Karpas-422 (cell line): Measurements from ENCODE around the gene LRRC45. TPM values are rescaled to one million over a fixed set of nuclear protein-coding genes. Genes with fewer than 3 reads are reported as not detected.

Experiments used
- DNase-seq: peaks from one replicate; pipeline ENCODE4 v3.0.0-alpha.2; 2015
- H2AFZ ChIP-seq: fragments of 200-600 bp; sonication (generic); 2 replicates; pipeline ENCODE4 v1.6.1; 2014; ENCODE audit warnings: antibody characterized with exemption, low read length, mixed read lengths
- H3K27ac ChIP-seq: fragments of 200-600 bp; sonication (generic); 2 replicates; pipeline ENCODE4 v1.5.1; 2014; ENCODE audit warnings: mild to moderate bottlenecking, low read length, moderate library complexity
- H3K27me3 ChIP-seq: fragments of 200-600 bp; sonication (generic); 2 replicates; pipeline ENCODE4 v1.6.1; 2014; ENCODE audit warnings: low read length, mixed read lengths
- H3K36me3 ChIP-seq: fragments of 200-600 bp; sonication (generic); 2 replicates; pipeline ENCODE4 v1.6.1; 2014; ENCODE audit warnings: low read length, mixed read lengths; ENCODE audit not compliant: insufficient read depth
- H3K4me1 ChIP-seq: fragments of 200-600 bp; sonication (generic); 2 replicates; pipeline ENCODE4 v1.6.1; 2014; ENCODE audit warnings: mild to moderate bottlenecking, low read length, mixed read lengths
- H3K4me2 ChIP-seq: fragments of 200-600 bp; sonication (generic); 2 replicates; pipeline ENCODE4 v1.6.1; 2014; ENCODE audit warnings: low read length, low read depth, mild to moderate bottlenecking; ENCODE audit not compliant: poor library complexity, severe bottlenecking
- H3K4me3 ChIP-seq: fragments of 200-600 bp; sonication (generic); 2 replicates; pipeline ENCODE4 v1.5.1; 2014; ENCODE audit warnings: mild to moderate bottlenecking, antibody characterized with exemption, low read length, mixed read lengths
- H3K79me2 ChIP-seq: fragments of 200-600 bp; sonication (generic); 2 replicates; pipeline ENCODE4 v1.6.1; 2014; ENCODE audit warnings: mild to moderate bottlenecking, low read length, mixed read lengths
- H3K9ac ChIP-seq: fragments of 200-600 bp; sonication (generic); 2 replicates; pipeline ENCODE4 v1.6.0; 2014; ENCODE audit warnings: low read length
- H3K9me2 ChIP-seq: fragments of 200-600 bp; sonication (generic), shearing (Covaris generic); replicated peaks from 2 replicates; pipeline ENCODE4 v1.6.0; 2014; ENCODE audit warnings: mild to moderate bottlenecking, low read length, moderate library complexity; ENCODE audit not compliant: insufficient read depth
- H3K9me3 ChIP-seq: fragments of 300-700, 200-600 bp; sonication (generic); 2 replicates; pipeline ENCODE4 v1.6.1; 2014; ENCODE audit warnings: low read length, mixed read lengths
- H4K20me1 ChIP-seq: fragments of 200-600 bp; sonication (generic); 2 replicates; pipeline ENCODE4 v1.6.1; 2014; ENCODE audit warnings: mild to moderate bottlenecking, antibody characterized with exemption, low read length, low read depth; ENCODE audit not compliant: insufficient read depth
- total RNA-seq: library from RNA; depleted of rRNA; stranded (reverse); fragments of >200 nt; shearing (Covaris generic); gene quantifications from 2 replicates; pipeline ENCODE4 v1.2.3, GENCODE V29; 2014; ENCODE audit warnings: low replicate concordance

Gene LRRC45
- total RNA-seq, 1 experiment from 2014 or later: 13.3 TPM

DNA sequence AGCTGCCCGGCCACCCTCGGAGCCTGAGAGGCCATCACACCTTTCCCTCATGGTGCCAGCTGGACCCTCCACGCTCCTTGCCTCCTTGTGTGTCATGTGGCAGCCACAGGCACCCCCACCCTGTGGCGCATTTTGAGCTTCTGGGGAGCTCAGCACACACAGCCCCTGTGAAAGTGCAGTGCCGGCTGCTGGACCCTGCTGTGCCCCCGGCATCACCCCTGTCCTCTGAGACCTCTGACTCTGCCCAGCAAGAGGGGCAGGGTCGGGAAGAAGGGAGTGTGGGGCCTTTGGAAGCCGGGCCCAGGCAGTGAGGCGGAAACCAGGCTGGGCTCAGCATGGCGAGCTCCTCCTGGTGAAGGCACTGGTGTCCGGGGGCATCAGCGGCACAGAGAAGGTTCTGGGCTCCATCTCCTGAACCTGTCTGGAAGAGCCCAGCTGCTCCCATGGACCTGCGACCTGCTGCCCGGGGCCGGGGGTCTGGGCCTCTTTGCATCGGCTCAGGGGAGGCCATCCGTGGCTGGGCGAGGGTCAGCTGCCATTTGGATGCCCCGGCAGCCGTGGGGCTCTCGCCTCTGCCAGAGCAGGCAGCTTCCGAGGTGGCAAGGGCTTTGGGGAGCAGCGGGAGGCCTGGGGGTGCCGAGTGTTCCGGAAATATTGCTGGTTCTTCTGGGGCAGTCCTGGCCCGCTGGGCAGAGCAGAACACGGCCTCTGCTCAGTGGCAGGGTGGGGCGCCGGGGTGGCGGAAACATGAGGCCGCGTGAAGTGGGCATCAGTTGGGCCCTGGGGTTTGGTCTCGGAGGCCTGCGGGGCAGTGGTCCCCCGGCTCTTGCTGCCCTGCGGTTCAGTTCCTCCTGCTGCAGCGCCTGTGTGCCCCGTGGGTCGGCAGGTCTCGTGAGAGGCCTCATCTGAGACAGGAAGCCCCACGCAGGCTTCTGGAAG lies 18.3 kb upstream of the LRRC45 start:
- H3K79me2 ChIP-seq: no peaks in the 10 kb centered on the region
- H4K20me1 ChIP-seq: no peaks in the 10 kb centered on the region
- no peaks in the 10 kb centered on the region for H3K9me2 ChIP-seq
- no peak overlapping the region for H3K4me2 ChIP-seq
- DNase-seq: no peak
- no peaks in the 10 kb centered on the region for H3K27me3 ChIP-seq
- H3K27ac ChIP-seq: no peak overlapping the region
- no peak overlapping the region for H2AFZ ChIP-seq
- no peaks in the 10 kb centered on the region for H3K4me1 ChIP-seq
- H3K4me3 ChIP-seq: no peak overlapping the region
- no peaks in the 10 kb centered on the region for H3K36me3 ChIP-seq
- no peaks in the 10 kb centered on the region for H3K9me3 ChIP-seq
- no peak overlapping the region for H3K9ac ChIP-seq

DNA sequence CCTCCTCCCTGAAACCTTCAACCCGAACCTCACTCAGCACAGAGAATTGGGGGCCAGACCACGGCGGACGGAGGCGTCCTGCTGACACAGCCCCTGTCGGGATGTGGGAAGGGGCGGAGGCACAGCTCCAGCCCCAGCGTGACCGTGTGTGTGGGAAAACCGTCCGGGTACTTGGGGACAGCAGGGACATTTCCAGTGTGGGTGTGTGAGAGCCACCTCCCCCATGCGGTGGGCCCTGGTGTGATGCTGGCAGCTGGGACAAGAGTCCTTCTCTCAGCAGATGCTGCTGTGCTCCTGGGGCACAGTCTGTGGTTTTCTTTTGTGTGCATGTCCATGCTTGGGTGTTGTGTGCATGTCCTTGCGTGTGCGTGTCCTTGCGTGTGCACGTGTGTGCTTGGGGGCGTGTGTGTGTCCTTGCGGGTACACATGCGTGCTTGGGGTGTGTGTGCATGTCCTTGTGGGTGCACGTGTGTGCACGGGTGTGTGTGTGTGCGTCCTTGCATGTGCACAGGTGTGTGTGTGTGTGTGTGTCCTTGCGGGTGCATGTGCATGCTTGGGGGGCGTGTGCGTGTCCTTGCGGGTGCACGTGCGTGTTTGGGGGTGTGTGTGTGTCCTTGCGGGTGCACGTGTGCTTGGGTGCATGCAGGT lies 17.3 kb upstream of the LRRC45 start:
- H3K27me3 ChIP-seq: no peaks in the 10 kb centered on the region
- no peak overlapping the region for H3K27ac ChIP-seq
- no peaks in the 10 kb centered on the region for H3K9me3 ChIP-seq
- H3K9me2 ChIP-seq: no peaks in the 10 kb centered on the region
- H3K79me2 ChIP-seq: no peaks in the 10 kb centered on the region
- no peaks in the 10 kb centered on the region for H4K20me1 ChIP-seq
- no peak overlapping the region for H3K9ac ChIP-seq
- H3K4me3 ChIP-seq: no peak overlapping the region
- H3K4me2 ChIP-seq: no peak overlapping the region
- H3K36me3 ChIP-seq: no peaks in the 10 kb centered on the region
- DNase-seq: no peak
- H2AFZ ChIP-seq: no peak overlapping the region
- H3K4me1 ChIP-seq: no peaks in the 10 kb centered on the region

GRCh38 chr17:82006468-82007227 lies 16.5 kb upstream of the LRRC45 start:
- Histone ChIP-seq H3K79me2 (no peaks in the 10 kb centered on the region), H3K4me2 (no peak overlapping the region), H3K9me3 (no peaks in the 10 kb centered on the region), H2AFZ (no peak overlapping the region), H3K9me2 (no peaks in the 10 kb centered on the region), H3K4me3 (no peak overlapping the region), H3K9ac (no peak overlapping the region), H3K27me3 (no peaks in the 10 kb centered on the region), H3K4me1 (no peaks in the 10 kb centered on the region), H3K36me3 (no peaks in the 10 kb centered on the region), H3K27ac (no peak overlapping the region), H4K20me1 (no peaks in the 10 kb centered on the region)
- no peak for DNase-seq

- no peaks in the 10 kb centered on the region for H4K20me1 ChIP-seq
- H2AFZ ChIP-seq: no peak overlapping the region
- H3K4me2 ChIP-seq: no peak overlapping the region
- no peak overlapping the region for H3K4me3 ChIP-seq
- DNase-seq: no peak
- H3K36me3 ChIP-seq: no peaks in the 10 kb centered on the region
- no peaks in the 10 kb centered on the region for H3K4me1 ChIP-seq
- H3K9me2 ChIP-seq: no peaks in the 10 kb centered on the region
- H3K79me2 ChIP-seq: no peaks in the 10 kb centered on the region
- no peaks in the 10 kb centered on the region for H3K9me3 ChIP-seq
- H3K9ac ChIP-seq: no peak overlapping the region
- no peaks in the 10 kb centered on the region for H3K27me3 ChIP-seq
- no peak overlapping the region for H3K27ac ChIP-seq
Measured at GRCh38 chr17:82007228-82007494, 15.9 kb upstream of the LRRC45 start.

GRCh38 chr17:82007495-82008257 lies 15.4 kb upstream of the LRRC45 start:
- no peak overlapping the region for H3K4me2 ChIP-seq
- no peak for DNase-seq
- H3K27ac ChIP-seq: no peak overlapping the region
- H4K20me1 ChIP-seq: no peaks in the 10 kb centered on the region
- H3K4me3 ChIP-seq: no peak overlapping the region
- no peak overlapping the region for H3K9ac ChIP-seq
- no peaks in the 10 kb centered on the region for H3K79me2 ChIP-seq
- H3K9me2 ChIP-seq: no peaks in the 10 kb centered on the region
- H2AFZ ChIP-seq: no peak overlapping the region
- no peaks in the 10 kb centered on the region for H3K36me3 ChIP-seq
- no peaks in the 10 kb centered on the region for H3K27me3 ChIP-seq
- no peaks in the 10 kb centered on the region for H3K9me3 ChIP-seq
- H3K4me1 ChIP-seq: no peaks in the 10 kb centered on the region

GRCh38 chr17:82008258-82008940 lies 14.7 kb upstream of the LRRC45 start:
- Histone ChIP-seq H4K20me1 (no peaks in the 10 kb centered on the region), H2AFZ (no peak overlapping the region), H3K4me2 (no peak overlapping the region), H3K4me1 (no peaks in the 10 kb centered on the region), H3K36me3 (no peaks in the 10 kb centered on the region), H3K27me3 (no peaks in the 10 kb centered on the region), H3K4me3 (no peak overlapping the region), H3K27ac (no peak overlapping the region), H3K9me3 (no peaks in the 10 kb centered on the region), H3K9ac (no peak overlapping the region), H3K9me2 (no peaks in the 10 kb centered on the region), H3K79me2 (no peaks in the 10 kb centered on the region)
- DNase-seq: no peak

- no peak overlapping the region for H3K4me3 ChIP-seq
- no peaks in the 10 kb centered on the region for H3K4me1 ChIP-seq
- no peaks in the 10 kb centered on the region for H3K9me2 ChIP-seq
- no peak overlapping the region for H3K9ac ChIP-seq
- no peaks in the 10 kb centered on the region for H3K27me3 ChIP-seq
- no peaks in the 10 kb centered on the region for H3K79me2 ChIP-seq
- no peaks in the 10 kb centered on the region for H3K9me3 ChIP-seq
- no peak overlapping the region for H2AFZ ChIP-seq
- no peaks in the 10 kb centered on the region for H4K20me1 ChIP-seq
- H3K4me2 ChIP-seq: no peak overlapping the region
- no peak overlapping the region for H3K27ac ChIP-seq
- no peaks in the 10 kb centered on the region for H3K36me3 ChIP-seq
- no peak for DNase-seq
Measured at GRCh38 chr17:82008941-82009405, 14.1 kb upstream of the LRRC45 start.
